Measurements from ENCODE around the gene CELA1.

Gene CELA1

GRCh38 chr12:51377099-51377984 is 30.9 kb upstream of the CELA1 start:
- DNase-seq, result peak in 4 of 56 donors; percentile 8 to 49 (median 24)

GRCh38 chr12:51374856-51375255 is 28.4 kb upstream of the CELA1 start:
- DNase-seq, result no peak

GRCh38 chr12:51374361-51374760 is 27.9 kb upstream of the CELA1 start:
- DNase-seq, result no peak

- DNase-seq, result no peak
Observed at GRCh38 chr12:51373187-51373586, 26.7 kb upstream of the CELA1 start.

- DNase-seq, result no peak
Observed at GRCh38 chr12:51372021-51372420, 25.5 kb upstream of the CELA1 start.

- DNase-seq, result peak in 19 of 56 donors; percentile 10 to 80 (median 33)
Observed at GRCh38 chr12:51371295-51371953, 24.9 kb upstream of the CELA1 start.

- no peak for DNase-seq
Observed at GRCh38 chr12:51370667-51371066, 24.2 kb upstream of the CELA1 start.

GRCh38 chr12:51369581-51369980 is 23.1 kb upstream of the CELA1 start:
- DNase-seq, result no peak

- peak in 3 of 56 donors; percentile 13 to 26 (median 19) for DNase-seq
Observed at GRCh38 chr12:51368640-51369517, 22.4 kb upstream of the CELA1 start.

GRCh38 chr12:51365276-51365675 is 18.8 kb upstream of the CELA1 start:
- DNase-seq, result no peak

- peak in 1 of 56 donors; percentile 11 for DNase-seq
Observed at GRCh38 chr12:51364001-51364400, 17.5 kb upstream of the CELA1 start.

- no peak for DNase-seq
Observed at GRCh38 chr12:51362747-51363342, 16.4 kb upstream of the CELA1 start.

GRCh38 chr12:51362307-51362706 is 15.8 kb upstream of the CELA1 start:
- DNase-seq, result peak in 53 of 56 donors; percentile 27 to 97 (median 81)

GRCh38 chr12:51361161-51362016 is 14.9 kb upstream of the CELA1 start:
- peak in 4 of 56 donors; percentile 19 to 35 (median 32) for DNase-seq

GRCh38 chr12:51360315-51360714 is 13.8 kb upstream of the CELA1 start:
- DNase-seq, result no peak

- no peak for DNase-seq
Observed at GRCh38 chr12:51359851-51360250, 13.4 kb upstream of the CELA1 start.

GRCh38 chr12:51358496-51358895 is 12.0 kb upstream of the CELA1 start:
- no peak for DNase-seq

- no peak for DNase-seq
Observed at GRCh38 chr12:51357374-51358047, 11.0 kb upstream of the CELA1 start.

- DNase-seq, result peak in 43 of 56 donors; percentile 6 to 72 (median 32)
Observed at GRCh38 chr12:51351913-51352532, 5.5 kb upstream of the CELA1 start.
